NCI-H187 treated with DMSO at 0.1 percent for 48 hours (cell line): ENCODE data around the gene DMKN.
"Not testable (repeated sequence)": the region's sequence is repeated elsewhere in the genome, so short reads cannot be mapped to it uniquely, and the experiment has no call there.

Source experiments
- DNase-seq: peaks from one replicate; lab custom pipeline; 2025; lab: John Stamatoyannopoulos, UW

The DMKN gene

GRCh38 chr19:35498220-35498619, 15.2 kb downstream of the DMKN start:
- no peak for DNase-seq

DNA sequence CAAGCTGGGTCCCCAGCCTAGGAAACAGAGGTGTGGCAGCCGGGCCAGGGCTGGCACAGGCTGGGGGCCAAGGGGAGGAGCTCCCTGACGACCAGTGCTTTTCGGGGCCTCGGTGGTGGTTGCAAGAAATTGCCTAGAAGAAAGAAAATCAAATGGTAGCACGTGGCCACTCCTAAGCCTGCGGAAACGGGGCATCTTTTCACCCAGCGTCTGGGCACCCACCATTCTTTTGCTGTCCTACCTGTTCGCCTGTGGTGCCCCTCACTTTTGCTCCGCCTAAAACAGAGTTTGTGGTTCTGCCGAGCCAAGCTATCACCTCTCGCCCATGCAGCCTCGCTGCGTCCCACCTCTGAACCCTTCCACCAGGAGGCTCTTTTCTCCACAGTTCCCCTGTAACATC, 16.0 kb downstream of the DMKN start:
- DNase-seq = no peak

- no peak for DNase-seq
These were observed 18.1 kb downstream of the DMKN start for GRCh38 chr19:35495107-35496064.

DNA sequence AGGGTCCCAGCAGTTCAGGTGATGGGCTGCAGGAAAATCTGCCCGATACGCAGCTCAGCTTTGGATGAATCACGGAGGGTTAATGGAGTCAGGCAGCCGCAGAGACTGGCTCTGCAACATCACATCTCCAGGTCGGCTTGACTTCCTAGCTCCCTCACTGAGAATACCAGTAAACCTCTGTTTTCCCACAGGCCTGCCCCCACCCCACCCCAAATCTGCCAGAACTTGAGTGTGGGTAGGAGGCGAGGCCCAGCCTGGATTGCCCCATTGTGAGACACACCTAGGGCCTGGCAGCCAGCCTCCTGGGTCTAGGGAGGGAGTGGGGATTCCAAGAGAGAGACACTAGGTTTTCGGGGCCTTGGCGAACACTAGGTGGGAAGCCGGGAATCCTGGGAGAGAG, 19.5 kb downstream of the DMKN start:
- DNase-seq = no peak

- DNase-seq = no peak
These were observed 21.6 kb downstream of the DMKN start for GRCh38 chr19:35491836-35492360.

DNA sequence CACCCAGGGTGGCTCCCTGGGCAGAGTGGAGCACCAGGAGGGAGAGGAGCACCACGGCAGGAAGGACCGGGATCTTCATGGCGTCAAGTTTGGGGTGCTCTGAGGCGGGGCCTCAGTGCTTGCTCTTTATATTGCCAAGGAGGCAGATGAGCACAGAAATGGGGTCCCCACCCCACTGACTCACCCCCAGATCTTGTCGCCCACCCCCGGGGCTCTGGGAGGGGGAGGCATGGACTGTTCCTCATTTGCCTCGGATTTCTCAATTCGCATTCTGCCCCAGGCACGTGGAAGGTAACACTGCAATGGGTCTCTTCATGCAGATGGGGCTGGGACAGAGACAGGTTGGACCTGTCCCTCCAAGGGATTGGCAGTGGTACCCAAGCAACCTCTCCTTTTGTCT, 23.1 kb downstream of the DMKN start, which contains the start of gene KRTDAP:
KRTDAP (minus strand) TSS at position 101 of the 400 bp plus-strand sequence; CDS start at position 79, 22 bp downstream.
- DNase-seq = no peak

DNA sequence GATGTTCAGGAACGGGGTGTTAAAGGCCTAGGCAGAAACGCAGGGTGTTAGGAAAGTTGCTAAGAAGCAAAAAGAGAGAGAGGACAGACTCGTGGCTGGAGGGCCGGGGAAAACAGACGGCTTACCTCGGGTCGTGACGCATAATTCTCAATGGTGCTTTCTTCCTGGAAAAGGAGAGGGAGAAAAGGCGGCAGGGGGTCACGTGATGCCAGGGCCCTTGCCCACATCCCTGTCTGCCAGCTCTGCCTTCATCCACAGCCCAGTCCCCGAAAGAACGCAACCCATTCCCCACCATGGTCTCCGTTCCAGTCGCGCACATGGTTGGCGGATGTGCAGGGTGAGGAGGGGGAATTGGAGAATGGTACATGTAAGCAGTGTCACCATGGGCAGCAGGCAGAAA, 24.8 kb downstream of the DMKN start:
- no peak for DNase-seq

DNA sequence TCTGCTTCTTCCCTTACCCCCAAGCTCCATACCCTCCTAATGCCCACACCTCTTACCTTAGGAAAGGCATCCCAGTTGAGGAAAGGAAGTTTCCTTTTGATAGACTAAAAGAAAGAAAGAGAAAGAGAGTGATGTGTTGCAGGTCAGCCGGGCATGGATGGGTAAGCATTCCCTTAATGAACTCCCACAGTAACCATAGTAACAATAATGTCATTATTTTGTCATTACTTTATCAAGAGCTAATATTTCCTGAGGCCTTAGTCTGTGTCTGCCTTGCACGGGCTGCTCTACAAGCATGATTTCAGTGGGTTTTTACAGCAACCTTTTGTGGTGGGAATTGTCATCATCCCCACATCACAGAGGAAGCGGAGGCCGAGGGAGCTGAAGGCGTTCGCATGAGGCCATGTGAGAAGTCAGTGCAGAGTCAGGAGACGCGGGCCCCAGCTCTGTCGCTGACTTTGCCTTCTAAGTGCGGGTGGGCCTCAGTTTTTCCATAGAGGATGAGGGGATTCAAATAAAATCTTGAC, 25.7 kb downstream of the DMKN start:
- no peak for DNase-seq

GRCh38 chr19:35486268-35486708, 27.2 kb downstream of the DMKN start:
- DNase-seq = no peak

DNA sequence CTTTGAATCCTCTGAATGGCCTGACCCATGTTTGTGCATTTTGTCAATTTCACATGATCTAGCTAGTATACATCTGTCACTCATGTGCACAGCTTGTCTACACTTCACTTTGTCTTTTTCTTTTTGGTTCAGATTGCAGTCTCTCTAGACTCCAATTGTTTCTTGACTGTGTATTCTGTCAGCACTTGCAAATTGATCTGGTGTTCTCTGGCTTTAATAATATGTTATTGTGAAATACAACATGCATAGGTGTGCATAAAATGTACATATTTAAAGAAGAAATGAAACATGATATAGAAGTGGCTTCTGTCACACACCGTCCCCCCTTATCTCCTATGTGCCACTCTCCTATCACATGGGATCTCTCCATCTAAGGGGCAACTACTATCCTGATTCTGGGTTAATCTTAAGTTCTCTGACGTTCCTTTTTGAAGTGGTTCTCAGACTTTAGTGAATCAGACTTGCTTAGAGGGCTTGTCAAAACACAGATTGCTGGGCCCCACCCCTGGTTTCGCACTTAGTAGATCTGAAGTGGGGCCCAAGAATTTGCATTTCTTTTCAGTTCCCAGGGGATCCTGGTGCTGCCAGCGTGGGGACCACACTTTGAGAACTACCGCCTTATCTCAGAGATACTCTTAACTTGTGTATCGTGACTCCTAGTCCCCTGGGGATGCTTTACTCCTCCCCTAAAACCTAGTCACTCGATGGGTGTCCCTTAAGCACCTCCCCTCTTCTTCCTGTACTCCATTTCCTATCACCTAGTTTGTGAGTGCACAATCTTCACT, 29.0 kb downstream of the DMKN start:
- no peak for DNase-seq

DNA sequence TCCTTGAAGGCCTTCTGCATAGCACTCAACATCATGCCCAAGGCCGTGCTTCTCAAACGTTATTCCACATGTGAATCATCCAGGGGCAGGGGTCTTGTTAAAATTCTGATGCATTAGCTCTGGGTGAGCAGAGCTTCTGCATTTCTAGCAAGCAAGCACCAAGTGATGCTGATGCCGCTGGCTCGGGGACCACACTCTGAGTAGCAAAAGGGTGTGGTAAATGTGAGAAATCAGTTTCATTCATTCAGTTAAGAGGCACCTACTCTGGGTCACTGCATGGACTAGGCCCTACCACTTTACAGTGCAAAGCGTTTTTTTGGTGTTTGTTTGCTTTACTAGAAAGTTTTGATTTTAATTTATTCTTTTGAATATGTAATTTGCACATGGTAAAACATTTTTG, 30.4 kb downstream of the DMKN start:
- DNase-seq = no peak

DNA sequence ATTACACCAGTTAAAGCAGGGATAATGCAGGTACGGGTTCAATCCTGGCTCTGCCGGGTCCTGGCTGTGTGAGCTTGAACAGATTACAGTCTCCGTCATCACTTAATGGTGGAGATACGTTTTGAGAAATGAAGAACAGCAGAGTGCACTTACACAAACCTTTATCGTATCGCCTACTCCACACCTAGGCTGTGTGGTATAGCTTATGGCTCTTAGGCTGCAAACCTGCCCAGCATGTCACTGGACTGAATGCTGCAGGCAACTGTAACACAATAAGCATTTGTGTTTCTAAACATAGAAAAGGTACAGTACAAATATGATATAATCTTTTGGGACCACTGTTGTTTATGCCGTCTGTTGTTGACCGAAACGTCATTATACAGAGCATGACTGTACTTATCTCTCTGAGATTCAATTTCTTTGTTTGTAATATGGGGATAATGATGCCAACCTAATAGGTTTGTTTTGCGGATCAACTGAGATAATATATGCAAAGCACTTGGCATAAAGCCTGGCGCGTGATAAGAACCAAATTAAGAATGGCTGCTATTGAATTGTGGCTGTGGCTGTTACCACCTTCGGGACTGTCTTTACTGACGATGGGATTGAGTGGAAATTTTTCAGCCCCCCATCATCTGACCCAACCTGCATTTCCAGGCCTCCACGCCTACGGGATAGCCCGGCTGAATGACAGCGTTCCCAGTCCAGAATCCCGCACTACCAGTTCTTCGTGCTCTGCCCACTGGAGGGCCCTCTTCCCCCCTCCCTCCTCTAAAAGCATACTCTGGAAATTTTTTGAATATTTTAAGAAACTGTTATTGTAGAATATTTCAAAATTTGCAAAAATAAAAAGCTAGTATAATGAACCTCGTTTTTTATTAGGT, 34.4 kb downstream of the DMKN start:
- DNase-seq = no peak

- DNase-seq = no peak
These were observed 37.3 kb downstream of the DMKN start for GRCh38 chr19:35476149-35476548.

GRCh38 chr19:35474594-35474993, 38.9 kb downstream of the DMKN start:
- not testable (repeated sequence) for DNase-seq

GRCh38 chr19:35474104-35474503, 39.3 kb downstream of the DMKN start:
- no peak for DNase-seq

GRCh38 chr19:35471946-35472345, 41.5 kb downstream of the DMKN start:
- DNase-seq = no peak

GRCh38 chr19:35471075-35471474, 42.4 kb downstream of the DMKN start:
- DNase-seq = not testable (repeated sequence)

DNA sequence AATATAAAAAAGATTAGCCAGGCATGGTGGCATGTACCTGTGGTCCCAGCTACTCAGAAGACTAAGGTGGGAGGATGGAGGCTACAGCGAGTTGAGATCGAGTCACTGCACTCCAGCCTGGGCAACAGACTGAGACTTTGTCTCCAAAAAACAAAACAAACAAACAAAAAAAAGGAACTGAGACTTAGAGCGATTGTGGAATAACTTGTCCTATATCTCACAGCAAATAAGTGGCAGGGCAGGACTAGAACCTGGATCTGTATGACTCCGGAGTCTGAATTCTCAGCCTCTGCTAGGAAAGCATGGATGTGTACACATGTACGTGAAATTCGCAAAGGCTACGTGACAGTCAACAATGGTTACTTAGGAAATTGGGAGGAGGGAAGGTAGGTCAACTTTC, 43.3 kb downstream of the DMKN start:
- no peak for DNase-seq

DNA sequence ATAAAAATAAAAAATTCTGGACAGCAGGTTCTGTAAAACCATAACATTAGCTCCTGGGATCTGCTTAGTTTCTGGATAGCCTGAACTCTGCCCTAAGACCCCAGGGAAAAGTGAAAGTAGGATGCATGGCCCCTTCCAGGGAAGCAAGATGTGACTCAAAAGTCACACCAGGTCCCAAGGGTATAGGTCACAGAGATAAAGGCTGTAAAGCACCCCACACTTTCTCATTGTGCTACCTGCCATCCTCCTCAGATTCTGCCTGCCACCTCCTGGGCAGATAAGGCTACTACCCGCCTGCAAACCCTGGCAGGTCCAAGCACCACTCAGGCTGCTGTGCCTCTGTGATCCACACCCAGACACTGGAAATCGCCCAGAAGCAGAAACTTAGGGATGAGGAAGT, 44.8 kb downstream of the DMKN start:
- DNase-seq = no peak

GRCh38 chr19:35466259-35466658, 47.2 kb downstream of the DMKN start:
- DNase-seq = no peak

- not testable (repeated sequence) for DNase-seq
These were observed 50.5 kb downstream of the DMKN start for GRCh38 chr19:35462956-35463355.
